Measurements from ENCODE around the gene PDGFD.

PDGFD gene

GRCh38 chr11:103872748-103873147 is 291.2 kb downstream of the PDGFD start:
- no peak for DNase-seq

GRCh38 chr11:103871923-103872551 is 291.9 kb downstream of the PDGFD start:
- no peak for DNase-seq

GRCh38 chr11:103870821-103871309 is 293.1 kb downstream of the PDGFD start:
- DNase-seq = no peak

GRCh38 chr11:103867481-103867880 is 296.5 kb downstream of the PDGFD start:
- DNase-seq = no peak

- no peak for DNase-seq
Observed at GRCh38 chr11:103863497-103863896, 300.4 kb downstream of the PDGFD start.

- no peak for DNase-seq
Observed at GRCh38 chr11:103862802-103863174, 301.2 kb downstream of the PDGFD start.

- DNase-seq = no peak
Observed at GRCh38 chr11:103862094-103862801, 301.7 kb downstream of the PDGFD start.
